IMR-90 (cell line): ENCODE data around the gene WIPI1. TPM values are rescaled to one million over a fixed set of nuclear protein-coding genes. Genes with fewer than 3 reads are reported as not detected.

Experiments
- ATAC-seq: fragments of 200-7000 bp; cut with Tn5 transposase; 2 replicates; pipeline ENCODE4 v1.9.1; 2020; ENCODE audit warnings: low read depth, mild to moderate bottlenecking, moderate library complexity
- BruUV-seq: library from RNA; stranded (reverse); fragments of 400-500 nt; replicated peaks from 2 replicates; lab custom pipeline; 2021; lab: Mats Ljungman, UMichigan
- CTCF ChIA-PET: fragments of 300-600 bp; formaldehyde crosslinking; extraction: SDS; loops from one replicate; lab custom pipeline; 2021; ENCODE audit warnings: antibody characterized with exemption; lab: Yijun Ruan, JAX
- POLR2A ChIA-PET: fragments of 300-600 bp; sonication (Branson Sonifier 250); formaldehyde crosslinking; loops from one replicate; lab custom pipeline; 2022; ENCODE audit warnings: antibody characterized with exemption; ENCODE audit not compliant: unreplicated experiment; lab: Charles Lee
- DNase-seq: peaks from one replicate; pipeline ENCODE4 v3.0.0; 2013
- H2AFZ ChIP-seq: replicated peaks from 2 replicates; pipeline ENCODE3; 2013; ENCODE audit warnings: low read length, mild to moderate bottlenecking; ENCODE audit not compliant: poor library complexity
- H2AK5ac ChIP-seq: 2 replicates; pipeline ENCODE4 v1.6.1; 2013; ENCODE audit warnings: low read depth, low read length, inconsistent platforms
- H2AK9ac ChIP-seq: replicated peaks from 2 replicates; pipeline ENCODE3; 2013; ENCODE audit warnings: mild to moderate bottlenecking, low read depth, low read length, moderate library complexity; ENCODE audit not compliant: poor library complexity
- H2BK120ac ChIP-seq: 2 replicates; pipeline ENCODE4 v1.6.1; 2013; ENCODE audit warnings: low read depth, low read length, inconsistent platforms
- H2BK15ac ChIP-seq: 3 replicates; pipeline ENCODE4 v1.6.1; 2013; ENCODE audit warnings: low read depth, low read length, inconsistent platforms
- H2BK20ac ChIP-seq: 2 replicates; pipeline ENCODE4 v1.6.1; 2013; ENCODE audit warnings: low read depth, mild to moderate bottlenecking, inconsistent platforms, low read length, moderate library complexity
- H2BK5ac ChIP-seq: 2 replicates; pipeline ENCODE4 v1.6.1; 2013; ENCODE audit warnings: mild to moderate bottlenecking, low read depth, low read length, inconsistent platforms; ENCODE audit not compliant: poor library complexity, severe bottlenecking
- H3K14ac ChIP-seq: replicated peaks from 2 replicates; pipeline ENCODE4 v1.6.1; 2013; ENCODE audit warnings: low read depth, low read length, inconsistent platforms
- H3K18ac ChIP-seq: 2 replicates; pipeline ENCODE4 v1.6.1; 2013; ENCODE audit warnings: low read depth, low read length, control low read depth
- H3K23ac ChIP-seq: 2 replicates; pipeline ENCODE4 v1.6.1; 2013; ENCODE audit warnings: low read depth, low read length, inconsistent platforms
- H3K27ac ChIP-seq: 2 replicates; pipeline ENCODE4 v1.5.1; 2013; ENCODE audit warnings: mild to moderate bottlenecking, control low read depth, low read length; ENCODE audit not compliant: insufficient read depth
- H3K27me3 ChIP-seq: 2 replicates; pipeline ENCODE4 v1.6.1; 2013; ENCODE audit warnings: low read length; ENCODE audit not compliant: control insufficient read depth, insufficient read depth
- H3K36me3 ChIP-seq: 2 replicates; pipeline ENCODE4 v1.6.1; 2013; ENCODE audit warnings: low read length, mixed read lengths; ENCODE audit not compliant: control insufficient read depth, insufficient read depth
- H3K4ac ChIP-seq: 2 replicates; pipeline ENCODE4 v1.6.1; 2013; ENCODE audit warnings: low read depth, low read length, inconsistent platforms
- H3K4me1 ChIP-seq: 2 replicates; pipeline ENCODE4 v1.6.1; 2013; ENCODE audit warnings: low read length, mixed read lengths; ENCODE audit not compliant: control insufficient read depth, insufficient read depth
- H3K4me2 ChIP-seq: 2 replicates; pipeline ENCODE4 v1.6.1; 2013; ENCODE audit warnings: low read depth, mild to moderate bottlenecking, control low read depth, low read length, moderate library complexity
- H3K4me3 ChIP-seq: 2 replicates; pipeline ENCODE4 v1.5.1; 2013; ENCODE audit warnings: low read depth, mild to moderate bottlenecking, control low read depth, low read length, moderate library complexity; ENCODE audit not compliant: insufficient read depth
- H3K56ac ChIP-seq: 2 replicates; pipeline ENCODE4 v1.6.1; 2013; ENCODE audit warnings: low read length, inconsistent platforms; ENCODE audit not compliant: insufficient read depth; ENCODE audit errors: extremely low read depth
- H3K79me1 ChIP-seq, 2 experiments: 2 replicates each; pipeline ENCODE4 v1.6.1; 2013; ENCODE audit warnings: low read length in 2 of 2, inconsistent platforms in 1 of 2, low read depth in 1 of 2
- H3K9ac ChIP-seq: 2 replicates; pipeline ENCODE4 v1.6.1; 2013; ENCODE audit warnings: low read depth, low read length, control low read depth
- H3K9me1 ChIP-seq: 2 replicates; pipeline ENCODE4 v1.6.1; 2013; ENCODE audit warnings: low read length, inconsistent platforms; ENCODE audit not compliant: insufficient read depth
- H3K9me3 ChIP-seq: 2 replicates; pipeline ENCODE4 v1.6.1; 2013; ENCODE audit warnings: low read length; ENCODE audit not compliant: control insufficient read depth, insufficient read depth
- H4K20me1 ChIP-seq: 2 replicates; pipeline ENCODE4 v1.6.1; 2013; ENCODE audit warnings: low read length, inconsistent platforms; ENCODE audit not compliant: insufficient read depth
- H4K5ac ChIP-seq: 2 replicates; pipeline ENCODE4 v1.6.1; 2013; ENCODE audit warnings: mild to moderate bottlenecking, low read depth, low read length, control low read depth
- H4K8ac ChIP-seq, 2 experiments: 2 replicates each; pipeline ENCODE4 v1.6.1; 2013; ENCODE audit warnings: low read depth in 2 of 2, low read length in 2 of 2, control low read depth in 1 of 2, inconsistent platforms in 1 of 2
- H4K91ac ChIP-seq: 2 replicates; pipeline ENCODE4 v1.6.1; 2013; ENCODE audit warnings: low read depth, low read length, inconsistent platforms; ENCODE audit not compliant: insufficient read depth
- BHLHE40 ChIP-seq: fragments of 150-350 bp; IDR thresholded peaks from 2 replicates; pipeline ENCODE4 v1.6.1; 2016; ENCODE audit warnings: mild to moderate bottlenecking, low read depth, low read length
- CEBPB ChIP-seq: IDR thresholded peaks from 2 replicates; pipeline ENCODE4 v1.6.1; 2012; ENCODE audit warnings: low read depth, low read length, improper control_type of control experiment
- CHD1 ChIP-seq: IDR thresholded peaks from 2 replicates; pipeline ENCODE4 v1.6.1; 2012; ENCODE audit warnings: low read depth, low read length, improper control_type of control experiment
- CTCF ChIP-seq: conservative IDR thresholded peaks from 2 replicates; pipeline ENCODE4 v1.5.1; 2012; ENCODE audit warnings: mild to moderate bottlenecking, low read depth, low read length, improper control_type of control experiment
- ELK1 ChIP-seq: fragments of 150-350 bp; IDR thresholded peaks from 2 replicates; pipeline ENCODE4 v1.6.1; 2016; ENCODE audit warnings: low read depth, mild to moderate bottlenecking, low read length, moderate library complexity, borderline replicate concordance
- FOS ChIP-seq: fragments of 150-350 bp; IDR thresholded peaks from 2 replicates; pipeline ENCODE4 v1.6.1; 2016; ENCODE audit warnings: low read depth, low read length
- MAFK ChIP-seq: IDR thresholded peaks from 2 replicates; pipeline ENCODE4 v1.6.1; 2012; ENCODE audit warnings: low read depth, low read length, improper control_type of control experiment
- MAZ ChIP-seq: IDR thresholded peaks from 2 replicates; pipeline ENCODE4 v1.6.1; 2012; ENCODE audit warnings: low read depth, mild to moderate bottlenecking, low read length, improper control_type of control experiment, moderate library complexity, borderline replicate concordance
- MXI1 ChIP-seq: IDR thresholded peaks from 2 replicates; pipeline ENCODE4 v1.6.1; 2012; ENCODE audit warnings: low read depth, mild to moderate bottlenecking, low read length, moderate library complexity, borderline replicate concordance
- NFE2L2 ChIP-seq: fragments of 150-350 bp; IDR thresholded peaks from 2 replicates; pipeline ENCODE4 v1.6.1; 2016; ENCODE audit warnings: low read depth, mild to moderate bottlenecking, low read length
- POLR2A ChIP-seq: IDR thresholded peaks from 2 replicates; pipeline ENCODE4 v1.6.1; 2012; ENCODE audit warnings: mild to moderate bottlenecking, low read depth, low read length
- RAD21 ChIP-seq: IDR thresholded peaks from 2 replicates; pipeline ENCODE4 v1.6.1; 2012; ENCODE audit warnings: low read length, improper control_type of control experiment
- RCOR1 ChIP-seq: IDR thresholded peaks from 2 replicates; pipeline ENCODE4 v1.6.1; 2012; ENCODE audit warnings: mild to moderate bottlenecking, low read length, improper control_type of control experiment; ENCODE audit not compliant: insufficient replicate concordance
- RFX5 ChIP-seq: IDR thresholded peaks from 2 replicates; pipeline ENCODE4 v1.8.0; 2012; ENCODE audit warnings: low read depth, mild to moderate bottlenecking, low read length, moderate library complexity
- SMC3 ChIP-seq: fragments of 150-350 bp; IDR thresholded peaks from 2 replicates; pipeline ENCODE4 v1.6.1; 2016; ENCODE audit warnings: low read depth, mild to moderate bottlenecking, antibody characterized with exemption, low read length, moderate library complexity
- USF2 ChIP-seq: fragments of 150-350 bp; IDR thresholded peaks from 2 replicates; pipeline ENCODE4 v1.6.1; 2017; ENCODE audit warnings: mild to moderate bottlenecking, antibody characterized with exemption, low read length, low read depth
- WGBS, 2 experiments: methylation state at CpG; one replicate each; pipeline versions ENCODE4 v1.1.5 to v1.1.7; 2013; ENCODE audit warnings: missing lambda C conversion rate in 2 of 2; ENCODE audit not compliant: insufficient read length in 1 of 2; ENCODE audit errors: extremely low coverage in 2 of 2; 5-methylcytosine and 5-hydroxymethylcytosine counted together
- dilution Hi-C: fragments of 300-500 bp; cut with HindIII; formaldehyde crosslinking; loops from one replicate; pipeline ENCODE4 v1.14.3; 2018; ENCODE audit warnings: low sequenced_read_pairs; ENCODE audit not compliant: unreplicated experiment
- in situ Hi-C: fragments of 300-500 bp; cut with MboI; formaldehyde crosslinking; loops from 3 replicates; pipeline ENCODE4 v1.14.3; 2019; ENCODE audit warnings: low sequenced_read_pairs, inconsistent platforms, mixed read lengths
- intact Hi-C: fragments of 100-400 bp; cut with micrococcal nuclease; formaldehyde crosslinking; loops from 2 replicates; pipeline ENCODE4 v1.10.0; 2022
- polyA plus RNA-seq, 3 experiments: library from polyadenylated mRNA; depleted of rRNA; stranded (reverse); fragments of >200 nt; gene quantifications; 2 replicates each; pipeline ENCODE4 v1.2.3, GENCODE V29; 2012; ENCODE audit warnings: low replicate concordance in 1 of 3
- total RNA-seq: library from RNA; depleted of rRNA; stranded (reverse); fragments of >200 nt; gene quantifications from 2 replicates; pipeline ENCODE4 v1.2.3, GENCODE V29; 2012

Gene WIPI1
- total and polyA plus RNA-seq, 2 of the 4 experiments (the other 2 are of a cell fraction): 78.6 to 129 TPM

- Histone ChIP-seq H3K79me1 (no peaks in the 10 kb centered on the region), H2AFZ (no peak overlapping the region), H3K18ac (no peak overlapping the region), H3K4me3 (no peak overlapping the region), H2BK15ac (no peak overlapping the region), H2AK9ac (no peak overlapping the region), H4K5ac (no peak overlapping the region), H3K27me3 (peaks cover 25% of the 10 kb centered on the region), H3K9me3 (no peaks in the 10 kb centered on the region), H2BK5ac (no peak overlapping the region), H3K23ac (no peak overlapping the region), H2BK120ac (no peak overlapping the region), H3K4me2 (no peak overlapping the region), H3K36me3 (no peaks in the 10 kb centered on the region), H3K4ac (no peak overlapping the region), H4K8ac (no peak overlapping the region), H3K9me1 (no peaks in the 10 kb centered on the region), H4K20me1 (no peaks in the 10 kb centered on the region), H4K91ac (no peak overlapping the region), H3K4me1 (no peaks in the 10 kb centered on the region), H2AK5ac (no peak overlapping the region), H3K56ac (no peak overlapping the region), H2BK20ac (no peak overlapping the region), H3K14ac (no peak overlapping the region), H3K9ac (no peak overlapping the region), H3K27ac (no peak overlapping the region)
- dilution Hi-C loops: no loop called here
- intact Hi-C loops: no loop called here
- TF ChIP-seq SMC3 (no peak), RCOR1 (no peak), BHLHE40 (no peak), RAD21 (no peak), MAZ (no peak), POLR2A (no peak), MXI1 (no peak), ELK1 (no peak), CEBPB (no peak), RFX5 (no peak), USF2 (no peak), NFE2L2 (no peak), MAFK (no peak), CTCF (no peak), CHD1 (no peak), FOS (no peak)
- in situ Hi-C loops: no loop called here
- no peak for DNase-seq
- no TSS peak for BruUV-seq
- ChIA-PET POLR2A (no interaction called here), CTCF (no interaction called here)
- WGBS, 2 experiments: 100% methylated on average over 3 of the region's 4 CpGs; no CpG with 5 or more reads in 1 of the 2 experiments
- ATAC-seq: no peak
Measured at GRCh38 chr17:68489919-68490318, 32.6 kb upstream of the WIPI1 start.
